Stimulated activated CD4-positive, alpha-beta T cell treated with anti-CD3 and anti-CD28 coated beads, Interleukin-4, amount 100 ng/mL, for 48 hours (primary cell): ENCODE results near the gene COPS7A.

Experiments used
- DNase-seq, 2 donors: peaks; one replicate each; pipeline ENCODE4 v3.0.0-alpha.2; 2020; ENCODE audit warnings: low read depth in 2 of 2

COPS7A gene

GRCh38 chr12:6723607-6724408, at the start of gene COPS7A:
COPS7A (plus strand) TSS chr12:6724046; CDS start chr12:6724657, 611 bp downstream.
- DNase-seq, result peak; percentile 90 to 97

GRCh38 chr12:6676962-6677361, 46.9 kb upstream of the COPS7A start:
- DNase-seq, result no peak

GRCh38 chr12:6684609-6685008, 39.2 kb upstream of the COPS7A start:
- peak in 1 of 2 donors; percentile 38 for DNase-seq

GRCh38 chr12:6685814-6686213, 38.0 kb upstream of the COPS7A start:
- DNase-seq, result no peak

GRCh38 chr12:6688543-6688998, 35.3 kb upstream of the COPS7A start:
- DNase-seq, result no peak

- DNase-seq, result peak; percentile 81 to 90
Observed at GRCh38 chr12:6688999-6689882, 34.6 kb upstream of the COPS7A start, which contains the start of gene ZNF384. ZNF384 (minus strand) TSS chr12:6689375; CDS start chr12:6679520, 9,855 bp downstream.

GRCh38 chr12:6691473-6691872, 32.4 kb upstream of the COPS7A start:
- DNase-seq, result no peak

GRCh38 chr12:6692888-6693287, 31.0 kb upstream of the COPS7A start:
- DNase-seq, result no peak

GRCh38 chr12:6693832-6694355, 30.0 kb upstream of the COPS7A start:
- no peak for DNase-seq

GRCh38 chr12:6694701-6695100, 29.1 kb upstream of the COPS7A start:
- DNase-seq, result no peak

GRCh38 chr12:6695313-6696045, 28.4 kb upstream of the COPS7A start:
- no peak for DNase-seq

GRCh38 chr12:6696690-6697583, 26.9 kb upstream of the COPS7A start:
- DNase-seq, result no peak

- no peak for DNase-seq
Observed at GRCh38 chr12:6697584-6698351, 26.1 kb upstream of the COPS7A start.

GRCh38 chr12:6698352-6699046, 25.3 kb upstream of the COPS7A start:
- no peak for DNase-seq

- no peak for DNase-seq
Observed at GRCh38 chr12:6699259-6699988, 24.4 kb upstream of the COPS7A start.

GRCh38 chr12:6699989-6700645, 23.7 kb upstream of the COPS7A start:
- DNase-seq, result no peak

GRCh38 chr12:6700646-6701051, 23.2 kb upstream of the COPS7A start, which contains the start of gene PIANP:
PIANP (minus strand) TSS chr12:6700815; CDS start chr12:6698061, 2,754 bp downstream.
- DNase-seq, result peak; percentile 16 to 43
